Transverse colon (tissue), 4 donors: ENCODE data around the gene KCTD1. TPM values are rescaled to one million over a fixed set of nuclear protein-coding genes. Genes with fewer than 3 reads are reported as not detected.

Source experiments
- DNase-seq: peaks from one replicate; pipeline ENCODE4 v3.0.0-alpha.2; 2019
- H3K27ac ChIP-seq, 4 donors: fragments of 200-600 bp; sonication (generic); 2 replicates each; pipeline ENCODE4 v1.5.1; 2016 to 2018; ENCODE audit warnings: inconsistent platforms in 4 of 4
- H3K27me3 ChIP-seq: fragments of 200-600 bp; sonication (generic); 2 replicates; pipeline ENCODE4 v1.5.1; 2017; ENCODE audit warnings: inconsistent platforms
- H3K36me3 ChIP-seq, 4 donors: fragments of 200-600 bp; sonication (generic); 2 replicates each; pipeline ENCODE4 v1.5.1; 2017 to 2019; ENCODE audit warnings: inconsistent platforms in 4 of 4
- H3K4me1 ChIP-seq, 4 donors: fragments of 200-600 bp; sonication (generic); 2 replicates each; pipeline ENCODE4 v1.5.1; 2017 to 2020; ENCODE audit warnings: inconsistent platforms in 4 of 4
- H3K4me3 ChIP-seq, 4 donors: fragments of 200-600 bp; sonication (generic); 1 replicate in 1 of 4; 2 replicates in 3 of 4; pipeline versions ENCODE4 v1.5.1 to v1.6.1; 2017 to 2019; ENCODE audit warnings: inconsistent platforms in 4 of 4
- H3K9me3 ChIP-seq, 2 donors: fragments of 200-600 bp; sonication (generic); 2 replicates each; pipeline ENCODE4 v1.5.1; 2017 to 2019; ENCODE audit warnings: inconsistent platforms in 2 of 2
- CTCF ChIP-seq, 5 experiments: fragments of 200-600 bp in 3 of 5; fragments of 450-650 bp in 2 of 5; sonication (generic) in 3 of 5; IDR thresholded peaks; 1 replicate in 2 of 5; 2 replicates in 3 of 5; pipeline ENCODE4 v1.5.1; 2016 to 2017; ENCODE audit warnings: antibody characterized with exemption in 5 of 5, inconsistent platforms in 3 of 5, mild to moderate bottlenecking in 2 of 5, moderate library complexity in 1 of 5
- EP300 ChIP-seq: sonication (generic); formaldehyde crosslinking; IDR thresholded peaks from one replicate; pipeline ENCODE4 v1.6.1; 2017; ENCODE audit warnings: antibody characterized with exemption, low read depth
- POLR2A ChIP-seq: fragments of 450-650 bp; IDR thresholded peaks from one replicate; pipeline ENCODE4 v1.6.1; 2016; ENCODE audit warnings: antibody characterized with exemption, mild to moderate bottlenecking, moderate library complexity
- POLR2AphosphoS5 ChIP-seq, 3 donors: sonication (generic); formaldehyde crosslinking; IDR thresholded peaks; one replicate each; pipeline ENCODE4 v1.6.1; 2016; ENCODE audit warnings: antibody characterized with exemption in 3 of 3
- WGBS, 2 donors: methylation state at CpG; one replicate each; pipeline ENCODE4 v1.1.5; 2018; ENCODE audit warnings: low coverage in 1 of 2; 5-methylcytosine and 5-hydroxymethylcytosine counted together
- in situ Hi-C, 4 donors: fragments of 200-750 bp; cut with MboI; loops; one replicate each; pipeline versions ENCODE4 v1.15.0 to v1.15.1; 2017; ENCODE audit warnings: low sequenced_read_pairs in 3 of 4, low pct_ligation_motif_present in 1 of 4, low pct_unique_long_range_greater_than_20kb in 1 of 4
- intact Hi-C: fragments of 100-400 bp; cut with DNase I; formaldehyde crosslinking; loops from one replicate; pipeline ENCODE4 v1.15.1; 2023; ENCODE audit warnings: low total_unique reads
- total RNA-seq, 4 donors: library from RNA; depleted of rRNA; stranded (reverse); fragments of >200 nt; gene quantifications; one replicate each; pipeline ENCODE4 v1.1.0, GENCODE V29; 2016

Gene KCTD1
- total RNA-seq, 4 donors from 2014 or later: 9.0 to 42.3 (median 13.5) TPM

GRCh38 chr18:26415631-26416030, 132.7 kb downstream of the KCTD1 start:
- H3K9me3 ChIP-seq: no peaks in the 10 kb centered on the region
- H3K4me1 ChIP-seq: no peaks in the 10 kb centered on the region
- no peak for TF ChIP-seq POLR2AphosphoS5 (IDR thresholded peaks at IDR 0.05)
- no peak for TF ChIP-seq CTCF (IDR thresholded peaks at IDR 0.05)
- H3K27me3 ChIP-seq: no peaks in the 10 kb centered on the region
- H3K36me3 ChIP-seq: no peaks in the 10 kb centered on the region
- WGBS, 2 donors: 77 to 81% methylated on average over 7 of the region's 7 CpGs
- H3K27ac ChIP-seq: no peak overlapping the region
- DNase-seq: no peak
- no peak overlapping the region for H3K4me3 ChIP-seq
- intact Hi-C loops (no loop called here), in situ Hi-C loops (no loop called here)

GRCh38 chr18:26414901-26415440, 133.4 kb downstream of the KCTD1 start:
- Histone ChIP-seq H3K27me3 (no peaks in the 10 kb centered on the region), H3K4me3 (no peak overlapping the region), H3K27ac (no peak overlapping the region), H3K9me3 (no peaks in the 10 kb centered on the region), H3K36me3 (no peaks in the 10 kb centered on the region), H3K4me1 (no peaks in the 10 kb centered on the region)
- TF ChIP-seq POLR2A (no peak), POLR2AphosphoS5 (IDR thresholded peaks at IDR 0.05) (no peak), CTCF (IDR thresholded peaks at IDR 0.05) (no peak), EP300 (no peak)
- intact Hi-C loops (no loop called here), in situ Hi-C loops (no loop called here)
- DNase-seq: no peak
- 53 to 54% methylated on average over 4 of the region's 4 CpGs for WGBS, 2 donors

- H3K4me1 ChIP-seq: no peaks in the 10 kb centered on the region
- 80 to 82% methylated on average over 3 to 4 of the region's 4 CpGs for WGBS, 2 donors
- intact Hi-C loops (no loop called here), in situ Hi-C loops (loop anchor here in 2 of 4 donors (10.0 kb wide), 2 partner anchors 236 to 246 kb away; no protein-coding TSS in a partner anchor)
- no peak overlapping the region for H3K27ac ChIP-seq
- no peak for TF ChIP-seq CTCF (IDR thresholded peaks at IDR 0.05)
- no peak for TF ChIP-seq POLR2A
- TF ChIP-seq POLR2AphosphoS5 (IDR thresholded peaks at IDR 0.05): no peak
- TF ChIP-seq EP300: no peak
- no peak overlapping the region for H3K4me3 ChIP-seq
- no peak for DNase-seq
- no peaks in the 10 kb centered on the region for H3K27me3 ChIP-seq
- no peaks in the 10 kb centered on the region for H3K9me3 ChIP-seq
- H3K36me3 ChIP-seq: no peaks in the 10 kb centered on the region
Measured at GRCh38 chr18:26409091-26409490, 139.3 kb downstream of the KCTD1 start.

- no peak overlapping the region for H3K4me3 ChIP-seq
- WGBS, 2 donors: 56 to 80% methylated on average over 7 to 16 of the region's 16 CpGs
- in situ Hi-C loops: loop anchor here in 2 of 4 donors (10.0 kb wide), 2 partner anchors 237 to 247 kb away; no protein-coding TSS in a partner anchor
- no peak overlapping the region for H3K27ac ChIP-seq
- no peaks in the 10 kb centered on the region for H3K27me3 ChIP-seq
- no peaks in the 10 kb centered on the region for H3K9me3 ChIP-seq
- intact Hi-C loops: no loop called here
- TF ChIP-seq EP300 (no peak), POLR2AphosphoS5 (IDR thresholded peaks at IDR 0.05) (no peak), POLR2A (no peak), CTCF (IDR thresholded peaks at IDR 0.05) (no peak)
- no peaks in the 10 kb centered on the region for H3K36me3 ChIP-seq
- no peak for DNase-seq
- no peaks in the 10 kb centered on the region for H3K4me1 ChIP-seq
Measured at GRCh38 chr18:26407736-26408601, 140.4 kb downstream of the KCTD1 start.
